H1 (cell line): ENCODE results near the gene GIMAP5. TPM values are rescaled to one million over a fixed set of nuclear protein-coding genes. Genes with fewer than 3 reads are reported as not detected.

Experiments
- CTCF ChIA-PET: fragments of 300-600 bp; sonication (Branson Sonifier 250); formaldehyde crosslinking; loops from one replicate; lab custom pipeline; 2021; ENCODE audit not compliant: partially characterized antibody; lab: Charles Lee
- POLR2A ChIA-PET: fragments of 300-600 bp; sonication (Branson Sonifier 250); formaldehyde crosslinking; loops from one replicate; lab custom pipeline; 2021; ENCODE audit warnings: inconsistent platforms; ENCODE audit not compliant: partially characterized antibody; lab: Charles Lee
- DNase-seq, 2 experiments: peaks; one replicate each; pipeline versions ENCODE4 v3.0.0 to v3.0.0-alpha.2; 2010 to 2022; ENCODE audit warnings: low spot score in 2 of 2, low read depth in 1 of 2, mixed read lengths in 1 of 2
- FAIRE-seq: peaks from 2 replicates; lab custom pipeline; 2011; peaks lifted over from hg19 to GRCh38; lab: Jason Lieb, UNC
- H2AFZ ChIP-seq: 2 replicates; pipeline ENCODE4 v1.8.1; 2012; ENCODE audit warnings: low read length, inconsistent platforms
- H2AK5ac ChIP-seq: 2 replicates; pipeline ENCODE4 v1.6.1; 2013; ENCODE audit warnings: low read depth, low read length
- H2BK120ac ChIP-seq: replicated peaks from 2 replicates; pipeline ENCODE3; 2013; ENCODE audit warnings: low read depth, low read length, inconsistent platforms
- H2BK12ac ChIP-seq: 2 replicates; pipeline ENCODE4 v1.6.1; 2013; ENCODE audit warnings: low read depth, low read length
- H2BK15ac ChIP-seq: 2 replicates; pipeline ENCODE4 v1.6.1; 2013; ENCODE audit warnings: low read length
- H2BK20ac ChIP-seq: 2 replicates; pipeline ENCODE4 v1.6.1; 2013; ENCODE audit warnings: low read length
- H2BK5ac ChIP-seq: 2 replicates; pipeline ENCODE4 v1.6.1; 2013; ENCODE audit warnings: low read depth, low read length
- H3K14ac ChIP-seq: 2 replicates; pipeline ENCODE4 v1.6.1; 2013; ENCODE audit warnings: inconsistent platforms; ENCODE audit not compliant: insufficient read length
- H3K18ac ChIP-seq: 2 replicates; pipeline ENCODE4 v1.6.1; 2013; ENCODE audit warnings: low read length; ENCODE audit errors: extremely low read depth
- H3K23ac ChIP-seq: 2 replicates; pipeline ENCODE4 v1.6.1; 2013; ENCODE audit warnings: inconsistent platforms; ENCODE audit not compliant: insufficient read length
- H3K23me2 ChIP-seq: 2 replicates; pipeline ENCODE4 v1.6.1; 2013; ENCODE audit warnings: low read depth, low read length
- H3K27ac ChIP-seq: 2 replicates; pipeline ENCODE4 v1.6.1; 2011; ENCODE audit warnings: low read depth, low read length, inconsistent platforms
- H3K27me3 ChIP-seq, 4 experiments: replicated peaks in 1 of 4; 1 replicate in 1 of 4; 2 replicates in 3 of 4; pipeline versions ENCODE4 v1.6.1 to v1.8.1; 2011 to 2013; ENCODE audit warnings: low read length in 3 of 4, mild to moderate bottlenecking in 3 of 4, inconsistent platforms in 2 of 4, mixed read lengths in 2 of 4, moderate library complexity in 1 of 4; ENCODE audit not compliant: control insufficient read depth in 3 of 4, insufficient read depth in 3 of 4; ENCODE audit errors: extremely low read depth in 1 of 4
- H3K36me3 ChIP-seq, 4 experiments: 2 replicates each; pipeline versions ENCODE4 v1.6.1 to v1.8.1; 2011 to 2013; ENCODE audit warnings: mild to moderate bottlenecking in 4 of 4, low read length in 3 of 4, moderate library complexity in 2 of 4, control low read depth in 1 of 4, inconsistent platforms in 1 of 4; ENCODE audit not compliant: insufficient read depth in 4 of 4, control insufficient read depth in 2 of 4
- H3K4ac ChIP-seq: replicated peaks from 2 replicates; pipeline ENCODE3; 2013; ENCODE audit warnings: low read length, low read depth, mixed read lengths, inconsistent platforms; ENCODE audit not compliant: insufficient read length
- H3K4me1 ChIP-seq, 4 experiments: replicated peaks in 1 of 4; 1 replicate in 1 of 4; 2 replicates in 3 of 4; pipeline versions ENCODE4 v1.6.1 to v1.8.1; 2011 to 2013; ENCODE audit warnings: low read length in 3 of 4, inconsistent platforms in 2 of 4, mixed read lengths in 1 of 4; ENCODE audit not compliant: insufficient read depth in 4 of 4, control insufficient read depth in 3 of 4
- H3K4me2 ChIP-seq, 2 experiments: 2 replicates each; pipeline versions ENCODE4 v1.6.1 to v1.8.1; 2011 to 2013; ENCODE audit warnings: low read depth in 2 of 2, low read length in 2 of 2, control low read depth in 1 of 2, inconsistent platforms in 1 of 2, mild to moderate bottlenecking in 1 of 2; ENCODE audit not compliant: insufficient read depth in 1 of 2
- H3K4me3 ChIP-seq, 4 experiments: fragments of 200-600, 300-600 bp in 1 of 4; sonication (generic), shearing (Covaris generic), sonication (Bioruptor Twin) in 1 of 4; 2 replicates each; pipeline versions ENCODE4 v1.5.1 to v1.8.1; 2011 to 2016; ENCODE audit warnings: low read length in 4 of 4, low read depth in 3 of 4, control low read depth in 2 of 4, inconsistent platforms in 2 of 4, mild to moderate bottlenecking in 2 of 4, mixed read lengths in 1 of 4, moderate library complexity in 1 of 4; ENCODE audit not compliant: insufficient read depth in 2 of 4; ENCODE audit errors: extremely low read depth in 1 of 4
- H3K56ac ChIP-seq: replicated peaks from 2 replicates; pipeline ENCODE3; 2013; ENCODE audit warnings: low read depth, mild to moderate bottlenecking, mixed read lengths, low read length, inconsistent platforms; ENCODE audit not compliant: insufficient read length
- H3K79me1 ChIP-seq: 2 replicates; pipeline ENCODE4 v1.6.1; 2013; ENCODE audit warnings: low read depth, low read length, control low read depth
- H3K79me2 ChIP-seq, 2 experiments: 2 replicates each; pipeline versions ENCODE4 v1.6.1 to v1.8.1; 2012 to 2013; ENCODE audit warnings: low read length in 2 of 2, mild to moderate bottlenecking in 2 of 2, inconsistent platforms in 1 of 2; ENCODE audit not compliant: insufficient read depth in 2 of 2, control insufficient read depth in 1 of 2
- H3K9ac ChIP-seq, 4 experiments: replicated peaks in 1 of 4; 1 replicate in 1 of 4; 2 replicates in 3 of 4; pipeline versions ENCODE4 v1.6.1 to v1.8.1; 2011 to 2013; ENCODE audit warnings: low read depth in 3 of 4, low read length in 3 of 4, control low read depth in 2 of 4, mild to moderate bottlenecking in 2 of 4, moderate library complexity in 2 of 4, inconsistent platforms in 1 of 4; ENCODE audit errors: extremely low read depth in 1 of 4
- H3K9me3 ChIP-seq, 2 experiments: 2 replicates each; pipeline versions ENCODE4 v1.6.1 to v1.8.1; 2012 to 2013; ENCODE audit warnings: mild to moderate bottlenecking in 2 of 2, moderate library complexity in 2 of 2, control low read depth in 1 of 2, inconsistent platforms in 1 of 2, low read depth in 1 of 2, low read length in 1 of 2, mixed read lengths in 1 of 2; ENCODE audit not compliant: insufficient read depth in 2 of 2
- H4K20me1 ChIP-seq, 2 experiments: replicated peaks in 1 of 2; 2 replicates each; pipeline versions ENCODE3 to v1.8.1; 2011 to 2013; ENCODE audit warnings: inconsistent platforms in 2 of 2, low read length in 2 of 2, mild to moderate bottlenecking in 1 of 2; ENCODE audit not compliant: insufficient read depth in 2 of 2, control insufficient read depth in 1 of 2
- H4K5ac ChIP-seq: 2 replicates; pipeline ENCODE4 v1.6.1; 2013; ENCODE audit warnings: low read length, low read depth, mixed read lengths, inconsistent platforms; ENCODE audit not compliant: insufficient read length
- H4K8ac ChIP-seq: 2 replicates; pipeline ENCODE4 v1.8.0; 2013; ENCODE audit warnings: mild to moderate bottlenecking, moderate library complexity, low read length, inconsistent platforms; ENCODE audit not compliant: insufficient read depth; ENCODE audit errors: extremely low read depth
- H4K91ac ChIP-seq: replicated peaks from 2 replicates; pipeline ENCODE3; 2013; ENCODE audit warnings: low read length, mixed read lengths, inconsistent platforms; ENCODE audit not compliant: insufficient read length
- CEBPB ChIP-seq: IDR thresholded peaks from 2 replicates; pipeline ENCODE4 v1.6.1; 2012; ENCODE audit warnings: low read depth, low read length
- RBBP5 ChIP-seq: IDR thresholded peaks from 2 replicates; pipeline ENCODE4 v1.7.1; 2012; ENCODE audit warnings: low read depth, mild to moderate bottlenecking, inconsistent platforms, low read length, moderate library complexity, borderline replicate concordance
- SP1 ChIP-seq: IDR thresholded peaks from 2 replicates; pipeline ENCODE4 v1.6.1; 2011; ENCODE audit warnings: low read depth, low read length
- SP4 ChIP-seq: IDR thresholded peaks from 2 replicates; pipeline ENCODE4 v1.6.1; 2012; ENCODE audit warnings: low read length, inconsistent platforms
- WGBS, 2 experiments: shearing (Covaris generic) in 1 of 2; methylation state at CpG; one replicate each; pipeline versions ENCODE4 v1.1.6 to v1.1.7; 2013 to 2015; ENCODE audit warnings: low lambda C conversion rate in 2 of 2, mixed read lengths in 2 of 2, inconsistent platforms in 1 of 2, low coverage in 1 of 2, missing lambda C conversion rate in 1 of 2; ENCODE audit not compliant: insufficient replicate concordance in 2 of 2, insufficient coverage in 1 of 2, insufficient read length in 1 of 2; ENCODE audit errors: extremely low coverage in 1 of 2, missing lambda C conversion rate in 1 of 2; 5-methylcytosine and 5-hydroxymethylcytosine counted together
- polyA plus RNA-seq, 7 experiments: library from polyadenylated mRNA; depleted of rRNA in 3 of 7; stranded (reverse) in 5 of 7; unstranded in 2 of 7; fragments of >200 nt in 5 of 7; fragments of 200-250 nt in 2 of 7; gene quantifications; 1 replicate in 5 of 7; 2 replicates in 1 of 7; 4 replicates in 1 of 7; pipeline versions ENCODE4 v1.2.1 to v1.2.3, GENCODE V29; 2011 to 2013; ENCODE audit warnings: missing spikeins in 2 of 7, mixed read lengths in 2 of 7
- total RNA-seq: library from RNA; stranded (reverse); fragmentation: NEBNext Ultra II Directional; extraction: Animal tissue kit (Norgen Biotek cat#: 25700); gene quantifications from 2 replicates; pipeline ENCODE4 v1.2.1, GENCODE V29; 2021

The GIMAP5 gene
- total and polyA plus RNA-seq, 2 of the 8 experiments (the other 6 are each of a cell fraction or from before 2014, with no cell fraction given) = not detected

DNA sequence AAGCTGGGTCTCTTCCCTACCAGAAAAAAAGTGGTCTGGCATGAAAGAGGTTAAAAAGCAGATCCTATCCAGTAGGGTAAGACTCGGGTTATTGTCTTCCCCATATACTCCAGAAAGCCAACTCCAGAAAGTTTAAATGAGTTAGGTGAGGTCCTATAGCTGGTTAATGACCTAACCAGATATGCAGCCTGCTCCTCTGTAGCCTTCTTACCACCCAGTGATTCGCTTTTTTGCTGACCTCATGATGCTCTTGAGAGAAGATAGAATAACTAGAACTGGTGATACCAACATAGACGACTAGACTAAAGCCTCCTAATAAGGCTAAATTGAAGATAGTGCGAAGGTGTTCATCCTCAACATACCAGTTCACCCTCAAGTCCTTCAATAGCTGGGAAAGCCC lies 21.5 kb upstream of the GIMAP5 start:
- WGBS, 2 experiments = 73% methylated on average over 4 of the region's 4 CpGs; no CpG with 5 or more reads in 1 of the 2 experiments
- Histone ChIP-seq H3K9me3 (no peaks in the 10 kb centered on the region; a peak in 1 of 4 replicates), H2BK15ac (no peak overlapping the region), H3K23me2 (no peaks in the 10 kb centered on the region), H3K4me2 (no peak overlapping the region), H3K4me3 (no peak overlapping the region), H3K79me1 (no peaks in the 10 kb centered on the region), H3K36me3 (no peaks in the 10 kb centered on the region), H3K23ac (no peak overlapping the region), H4K91ac (no peak overlapping the region), H3K18ac (no peak overlapping the region), H3K4ac (no peak overlapping the region), H3K4me1 (no peaks in the 10 kb centered on the region), H2AFZ (no peak overlapping the region), H3K56ac (no peak overlapping the region), H2AK5ac (no peak overlapping the region), H3K79me2 (no peaks in the 10 kb centered on the region), H4K20me1 (no peaks in the 10 kb centered on the region), H2BK12ac (no peak overlapping the region), H3K27ac (no peak overlapping the region), H3K14ac (no peak overlapping the region), H2BK5ac (no peak overlapping the region), H4K5ac (no peak overlapping the region), H2BK120ac (no peak overlapping the region), H3K27me3 (peaks cover 0 to 8% (median 2%) of the 10 kb centered on the region in 4 experiments; a peak in 4 of 7 replicates), H2BK20ac (no peak overlapping the region), H3K9ac (no peak overlapping the region), H4K8ac (no peak overlapping the region)
- CTCF ChIA-PET = interaction anchor here (0.7 to 1.5 kb wide), 3 partner anchors 20 to 203 kb away, joined by 3 to 4 read pairs (median 4); no protein-coding TSS in a partner anchor
- POLR2A ChIA-PET = no interaction called here
- TF ChIP-seq SP4 (no peak), CEBPB (no peak), RBBP5 (no peak), SP1 (no peak)
- DNase-seq (no peak), FAIRE-seq (no peak)
